ENCODE measurements around the gene NTMT1.

The NTMT1 gene

DNA sequence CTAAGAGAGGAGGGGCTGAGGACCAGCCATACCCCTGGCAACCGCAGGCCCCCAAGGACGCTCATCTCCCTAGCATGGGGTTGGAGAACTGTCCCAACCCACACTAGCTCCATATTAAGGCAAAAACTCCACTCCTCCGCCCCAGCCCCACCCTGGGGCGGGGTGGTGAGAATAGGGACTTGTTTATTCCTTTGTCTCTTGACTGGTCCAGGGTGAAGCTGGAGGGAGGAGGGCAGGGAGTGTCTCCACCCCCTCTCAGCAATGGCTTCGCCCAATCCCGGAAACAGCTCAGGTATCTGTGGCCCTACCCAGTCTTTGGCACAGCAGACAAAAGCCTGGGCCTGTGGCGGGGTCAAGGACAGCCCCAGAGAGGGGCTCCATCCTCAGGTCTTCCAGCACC is 56.4 kb downstream of the NTMT1 start:
- no peak for DNase-seq

DNA sequence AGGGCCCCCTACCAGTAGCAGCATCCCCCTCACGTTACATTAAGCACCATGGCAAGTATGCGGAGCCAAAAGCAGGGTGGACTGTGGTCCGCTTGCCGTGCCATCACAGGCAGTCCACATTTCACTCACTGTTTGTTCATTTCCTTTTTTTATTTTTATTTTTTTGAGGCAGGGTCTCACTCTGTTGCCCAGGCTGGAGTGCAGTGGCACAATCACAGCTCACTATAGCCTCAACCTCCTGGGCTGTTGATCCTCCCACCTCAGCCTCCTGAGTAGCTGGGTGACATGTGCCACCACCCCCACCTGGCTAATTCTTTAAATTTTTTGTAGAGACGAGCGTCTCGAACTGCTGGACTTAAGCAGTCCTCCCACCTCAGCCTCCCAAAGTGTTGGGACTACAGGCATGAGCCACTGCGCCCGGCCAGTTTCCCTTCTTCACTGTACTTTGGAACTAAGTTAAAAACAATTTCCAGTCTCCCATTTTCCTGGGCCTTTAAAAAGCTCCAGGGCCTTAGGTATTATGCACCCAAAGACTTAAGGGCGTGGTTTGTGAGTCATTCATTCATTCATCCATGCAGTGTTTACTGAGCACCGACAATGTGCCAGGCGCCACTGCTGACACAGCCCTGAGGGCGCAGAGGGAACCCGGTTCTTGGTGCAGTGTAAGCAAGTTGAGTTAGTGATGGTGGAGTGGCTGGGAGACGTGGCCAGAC is 59.4 kb downstream of the NTMT1 start:
- DNase-seq = no peak

All from AML-193 (cell line).